ENCODE data around the gene CFAP65.
A peak's percentile ranks its signal among the peaks of the same experiment; 100 is the strongest.

The CFAP65 gene

DNA sequence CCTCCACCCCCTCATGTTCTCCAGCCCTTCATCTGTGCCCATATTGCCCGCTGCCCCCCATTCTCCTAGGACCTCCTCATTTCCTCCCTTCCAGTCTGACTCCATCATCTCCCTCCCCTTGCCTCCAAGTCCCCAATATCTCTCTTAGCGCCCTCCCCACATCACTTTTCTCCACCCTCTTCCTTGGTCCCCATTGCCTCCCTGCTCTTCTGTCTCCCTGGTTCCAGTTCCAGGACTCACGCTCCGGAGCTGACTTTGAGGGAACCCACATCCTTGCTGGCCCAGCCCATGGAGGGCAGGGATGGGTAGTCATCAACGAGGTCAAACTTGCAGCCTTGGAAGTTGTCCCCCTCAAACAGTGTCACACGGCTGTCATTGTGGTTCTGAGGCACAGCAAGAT, 50.7 kb downstream of the CFAP65 start:
- no peak for DNase-seq

DNA sequence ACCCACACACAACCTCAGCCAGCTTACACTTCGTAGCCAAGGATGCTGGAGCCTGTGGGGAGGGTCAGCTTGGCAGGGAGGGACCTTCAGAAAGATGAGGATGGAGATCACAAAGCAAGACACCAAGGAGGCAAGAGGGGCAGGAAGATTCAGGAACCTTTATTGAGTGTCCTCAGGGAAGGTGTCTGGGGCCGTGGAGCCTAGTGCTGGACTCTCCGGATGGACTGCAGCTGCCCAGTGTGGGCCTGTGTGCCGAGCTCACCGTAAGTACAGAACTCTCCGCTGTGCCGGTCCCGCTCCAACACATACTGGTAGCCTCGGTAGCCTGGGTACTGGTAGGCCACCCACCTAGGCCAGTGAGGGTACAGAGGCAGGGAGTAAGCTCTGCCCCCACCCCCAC, 51.3 kb downstream of the CFAP65 start:
- DNase-seq = no peak

DNA sequence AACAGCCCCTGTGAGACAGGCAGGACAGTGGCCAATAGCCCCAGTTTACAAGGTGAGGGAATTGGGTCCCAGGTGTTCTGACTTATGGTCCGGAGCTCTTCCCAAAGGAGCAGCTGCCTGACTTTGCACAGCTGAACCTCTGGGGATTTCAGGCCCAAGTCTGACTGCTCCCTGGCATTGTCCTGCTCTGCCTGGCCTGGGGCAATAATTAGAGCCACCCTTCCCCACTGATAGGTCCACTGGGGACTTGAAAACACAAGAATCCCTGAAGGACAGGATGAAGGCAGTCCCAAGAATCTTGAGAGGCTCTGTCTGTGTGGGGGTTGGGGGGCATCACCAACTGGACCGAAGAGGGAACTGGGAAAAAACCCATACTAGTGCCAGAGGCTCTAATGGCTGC, 52.7 kb downstream of the CFAP65 start:
- DNase-seq = no peak

DNA sequence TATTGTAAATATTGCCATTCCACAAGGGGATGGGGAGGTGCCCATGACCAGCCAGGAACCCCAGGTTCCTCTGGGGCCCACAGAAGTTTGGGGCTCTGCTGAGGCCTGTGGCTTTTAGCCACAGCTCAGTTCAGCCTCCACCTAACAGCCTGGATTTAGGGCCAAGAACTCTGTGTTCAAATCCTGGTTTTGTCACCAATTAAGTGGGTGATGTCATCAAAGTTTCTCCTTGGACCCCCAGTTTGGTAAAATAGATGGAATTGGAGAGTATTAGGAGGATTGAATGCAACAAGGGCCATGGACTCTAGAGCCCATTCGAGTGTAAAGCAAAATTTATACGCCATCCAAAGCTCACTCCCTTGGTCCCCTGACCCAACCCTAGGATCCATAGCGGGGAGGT, 53.2 kb downstream of the CFAP65 start:
- no peak for DNase-seq

DNA sequence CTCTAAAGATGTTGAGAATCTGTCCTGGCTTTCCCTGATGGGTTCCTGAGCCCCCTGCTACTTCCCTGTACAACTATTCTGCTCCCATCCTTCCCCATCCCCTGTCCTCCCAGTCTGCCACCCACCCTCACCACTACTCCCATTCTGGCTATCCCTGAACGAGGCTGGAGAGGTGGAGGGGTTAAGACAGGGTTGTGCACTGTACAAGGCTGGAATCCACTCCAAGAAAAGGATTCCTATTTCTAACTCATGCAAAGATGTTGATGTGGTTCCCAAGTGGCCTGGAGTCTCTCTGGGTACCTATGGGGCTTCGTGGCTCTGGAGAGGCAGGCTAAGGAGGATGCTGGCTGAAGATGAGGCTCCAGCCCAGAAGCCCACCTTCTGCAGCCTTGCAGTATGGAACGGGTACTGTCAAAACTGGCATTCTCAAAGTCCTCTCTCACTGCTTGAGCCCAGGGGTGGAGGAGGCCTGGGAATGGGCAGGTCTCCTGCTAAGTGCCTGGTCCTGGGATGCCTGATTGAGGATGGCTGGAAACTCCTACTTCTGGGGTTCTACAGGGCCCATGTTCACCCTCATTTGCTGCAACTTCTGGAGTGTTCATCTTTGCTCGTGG, 55.1 kb downstream of the CFAP65 start:
- DNase-seq = no peak

DNA sequence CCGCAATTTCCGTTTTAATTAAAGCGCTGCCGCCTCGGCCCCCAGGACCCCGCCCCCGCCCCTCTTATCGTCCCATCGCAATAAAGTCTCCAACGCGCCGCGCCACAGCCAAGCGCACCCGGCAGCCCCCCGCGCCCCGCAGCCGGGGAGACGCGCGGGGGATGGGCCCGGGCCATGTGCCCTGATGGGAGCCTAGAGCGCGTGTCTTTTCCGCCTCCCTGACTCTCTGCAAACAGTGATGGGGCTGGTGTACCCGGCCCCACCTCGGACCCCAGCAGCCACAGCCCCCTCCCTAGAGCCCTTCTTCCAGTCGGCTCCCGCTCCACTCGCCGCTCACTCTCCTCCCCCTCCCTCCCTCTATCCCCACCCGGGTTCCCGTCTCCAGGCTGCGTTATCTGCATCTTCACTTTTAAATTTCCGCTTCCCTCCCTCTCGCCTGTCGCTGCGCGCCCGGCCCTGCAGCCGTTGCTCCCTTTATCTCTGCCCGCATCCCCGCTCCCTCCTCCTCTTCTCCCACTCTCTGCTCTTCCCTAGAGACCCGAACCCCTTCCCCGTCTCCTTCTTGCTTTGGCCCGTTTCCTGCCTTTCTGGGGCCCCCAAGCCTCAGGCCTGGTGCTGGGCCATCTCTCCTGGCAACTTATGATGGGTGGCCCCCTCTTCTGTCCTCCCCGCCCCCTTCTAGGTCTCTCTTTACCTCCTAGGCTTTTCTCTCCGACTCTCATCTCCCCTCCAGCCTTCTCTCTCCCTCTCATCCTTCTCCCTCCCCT, 55.8 kb downstream of the CFAP65 start:
- DNase-seq = no peak

DNA sequence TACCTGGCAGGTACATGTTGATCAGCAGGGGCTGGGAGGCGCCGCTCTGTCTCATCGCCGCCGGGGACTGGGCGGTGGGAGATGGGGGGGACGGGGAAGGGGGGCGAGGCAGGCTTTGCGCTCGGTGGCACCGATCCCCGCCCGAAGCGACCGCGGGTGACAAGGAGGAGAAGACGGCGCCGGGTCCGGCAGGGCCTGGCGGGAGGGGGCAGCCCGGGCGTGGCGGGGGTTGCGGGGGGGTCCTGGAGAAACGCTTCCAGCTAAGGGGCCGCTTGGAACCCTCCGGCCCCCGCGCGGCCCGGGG, 56.3 kb downstream of the CFAP65 start, which contains the start of gene FEV:
Gene FEV, minus strand, starts transcription at position 164 of the 304 bp plus-strand sequence. Its CDS starts 109 bp downstream, at position 55.
- no peak for DNase-seq

DNA sequence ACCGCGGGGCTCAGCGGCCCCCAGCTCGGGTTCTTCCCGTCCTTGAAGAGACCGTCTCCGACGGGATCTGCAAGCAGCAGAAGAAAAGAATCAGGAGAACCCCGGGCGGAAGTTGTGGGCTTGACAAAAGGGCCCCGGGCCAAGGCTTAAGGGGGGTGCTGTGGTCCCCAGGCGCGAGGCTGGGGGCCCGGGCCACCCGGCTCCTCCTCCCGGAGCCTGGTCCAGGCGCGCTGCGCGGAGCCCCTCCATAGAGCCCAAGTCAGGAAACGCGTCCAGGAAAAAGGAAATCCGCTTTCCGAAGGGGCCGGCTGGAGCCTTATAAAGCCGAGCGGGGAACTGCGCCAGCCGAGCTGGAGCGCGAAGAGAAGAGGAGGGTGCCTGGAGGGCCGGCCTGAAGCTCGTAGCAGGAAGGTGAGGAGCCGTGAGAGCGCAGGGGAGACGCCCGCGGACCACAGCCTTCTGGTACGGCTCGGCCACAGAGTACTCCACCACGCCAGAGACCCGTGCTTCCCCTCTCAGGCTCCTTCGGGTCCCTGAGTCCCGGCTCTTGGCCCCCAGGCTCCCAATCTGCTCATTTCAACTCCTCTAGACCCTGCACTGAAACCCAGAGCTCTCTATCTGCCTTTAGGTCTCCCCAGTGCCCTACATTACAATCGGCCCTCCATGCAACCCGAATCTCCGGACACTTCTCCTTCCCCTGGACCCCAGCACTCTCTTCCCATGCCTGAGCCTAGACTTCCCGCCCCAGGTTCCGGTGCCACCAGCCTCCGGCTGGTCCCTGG, 56.9 kb downstream of the CFAP65 start:
- no peak for DNase-seq

DNA sequence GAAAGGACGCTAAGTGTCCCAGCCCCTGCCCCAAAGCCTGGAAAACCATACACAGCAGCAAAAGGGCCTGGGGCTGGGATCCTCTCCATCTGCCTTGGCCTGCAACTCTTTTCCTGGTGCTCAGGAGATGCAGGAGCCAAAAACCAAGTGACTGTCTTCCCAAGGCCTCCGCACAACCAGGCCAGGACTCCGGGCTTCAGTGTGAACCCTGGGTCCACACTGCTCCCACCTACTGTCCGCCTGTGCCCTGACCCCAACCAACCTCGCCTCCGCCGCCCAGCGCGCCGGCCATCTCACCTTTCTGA, 57.4 kb downstream of the CFAP65 start:
- DNase-seq = no peak

DNA sequence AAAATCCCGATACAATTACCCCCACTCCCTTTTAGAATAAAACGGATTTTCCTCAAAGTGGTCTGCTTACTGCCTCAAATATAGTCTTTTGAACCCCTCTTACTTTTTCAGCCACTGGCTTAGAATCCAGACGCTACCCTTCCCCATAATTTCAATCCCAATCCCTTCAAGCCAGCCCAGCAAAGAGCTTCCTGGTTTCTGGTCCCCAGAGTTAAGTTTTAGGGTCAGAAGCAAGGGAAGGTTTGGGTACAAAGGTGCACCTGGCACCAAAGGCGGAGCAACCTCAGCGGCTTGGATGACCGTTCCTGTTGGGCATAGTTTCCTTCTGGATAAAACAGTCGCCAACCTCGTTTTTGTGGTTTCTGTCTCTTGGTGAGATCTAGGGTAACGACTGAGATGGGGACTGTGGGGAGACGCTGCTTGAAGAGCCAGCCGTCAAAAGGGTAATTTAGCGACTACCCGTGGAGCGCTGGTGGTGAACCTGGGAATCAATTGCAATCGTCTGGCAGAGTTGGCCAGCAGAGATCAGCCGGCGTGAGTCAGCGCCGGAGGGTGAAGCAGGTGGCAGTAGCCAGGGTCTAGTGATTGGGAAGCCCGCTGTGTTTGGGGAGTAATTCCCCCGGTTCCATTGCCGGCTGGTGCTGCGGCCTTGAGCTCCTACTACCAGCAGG, 57.9 kb downstream of the CFAP65 start:
- no peak for DNase-seq

DNA sequence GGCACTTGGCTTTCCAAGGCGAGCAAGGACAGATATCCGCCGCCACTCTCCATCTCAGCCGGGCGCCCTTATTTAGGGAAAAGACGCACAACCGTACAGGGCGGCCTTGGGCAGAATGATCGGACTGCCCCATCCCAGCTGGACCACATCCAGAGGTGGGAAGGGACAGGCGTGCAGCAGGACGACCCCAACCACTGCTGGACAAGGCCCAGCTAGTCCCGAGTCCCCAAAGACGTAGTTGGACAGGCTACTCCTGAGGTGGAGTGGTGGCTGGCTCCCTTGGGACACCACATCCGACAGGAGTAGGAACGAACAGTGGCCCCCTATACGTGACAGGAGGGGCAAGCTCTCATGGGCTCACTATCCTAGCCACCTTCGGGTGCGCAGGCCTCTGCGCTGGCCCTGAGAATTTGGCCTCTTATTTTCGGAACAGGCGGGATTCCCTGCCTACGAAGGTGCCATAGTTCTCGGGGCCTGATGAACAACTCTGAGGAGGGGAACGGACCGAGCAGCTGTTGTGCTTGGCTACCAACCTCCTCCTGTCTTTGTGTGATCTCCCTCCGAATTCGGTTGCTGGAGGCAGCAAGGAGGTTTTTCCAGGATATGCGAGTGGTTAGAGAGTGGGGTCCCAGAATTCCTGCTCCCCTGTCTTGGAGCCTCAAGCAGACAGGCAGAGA, 58.6 kb downstream of the CFAP65 start:
- no peak for DNase-seq

DNA sequence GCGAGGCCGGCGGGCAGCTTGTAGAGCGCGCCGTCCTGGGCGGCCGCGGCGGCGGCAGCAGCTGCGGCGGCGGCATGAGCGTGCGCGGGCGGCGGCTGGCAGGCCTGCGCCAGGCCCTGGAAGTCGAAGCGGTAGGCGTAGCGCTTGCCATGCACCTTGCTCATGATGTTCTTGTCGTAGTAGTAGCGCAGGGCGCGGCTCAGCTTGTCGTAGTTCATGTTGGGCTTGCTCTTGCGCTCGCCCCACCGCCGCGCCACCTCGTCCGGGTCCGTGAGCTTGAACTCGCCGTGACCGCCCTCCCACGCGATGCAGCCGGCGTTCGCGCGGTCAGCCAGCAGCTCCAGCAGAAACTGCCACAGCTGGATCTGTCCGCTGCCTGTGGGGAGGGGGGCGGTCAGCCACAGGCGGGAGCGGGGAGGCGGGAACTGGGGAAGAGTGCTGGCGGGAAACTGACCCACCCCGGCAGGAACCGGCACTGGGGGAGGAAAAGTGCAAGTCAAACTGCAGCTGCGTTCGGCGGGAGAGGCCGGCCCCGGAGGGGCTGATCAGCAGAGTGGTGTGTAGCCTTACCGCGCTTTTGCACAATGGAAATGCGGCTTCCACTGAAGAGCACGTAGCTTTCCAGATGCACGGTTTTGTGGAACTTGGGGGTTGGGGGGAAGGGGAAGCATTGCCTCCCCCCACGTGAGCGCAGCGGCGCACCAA, 59.3 kb downstream of the CFAP65 start:
- peak; percentile 29 for DNase-seq

DNA sequence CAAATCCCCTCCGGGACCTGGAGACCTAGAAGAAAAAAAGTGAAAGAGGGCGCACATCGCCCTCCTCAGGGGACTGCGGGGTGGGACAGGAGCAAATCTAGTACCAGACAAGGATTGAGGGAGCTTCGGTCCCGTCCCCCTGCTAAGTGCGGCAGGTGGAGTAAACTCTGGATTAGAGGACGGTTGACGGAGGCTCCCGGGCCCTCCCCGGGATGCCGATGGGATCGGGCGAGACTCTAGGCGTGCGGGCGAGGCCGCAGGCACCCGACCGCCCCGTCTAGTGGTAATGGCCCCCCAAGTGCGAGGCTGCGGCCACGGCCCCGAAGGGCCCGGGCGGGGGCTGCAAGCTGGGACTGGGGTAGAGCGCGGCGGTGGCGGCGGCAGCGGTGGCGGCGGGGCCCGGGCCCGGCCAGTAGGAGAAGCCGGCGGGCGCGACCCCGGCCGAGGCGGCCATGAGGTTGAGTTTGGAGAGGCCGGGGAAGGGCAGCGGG, 59.9 kb downstream of the CFAP65 start:
- no peak for DNase-seq

DNA sequence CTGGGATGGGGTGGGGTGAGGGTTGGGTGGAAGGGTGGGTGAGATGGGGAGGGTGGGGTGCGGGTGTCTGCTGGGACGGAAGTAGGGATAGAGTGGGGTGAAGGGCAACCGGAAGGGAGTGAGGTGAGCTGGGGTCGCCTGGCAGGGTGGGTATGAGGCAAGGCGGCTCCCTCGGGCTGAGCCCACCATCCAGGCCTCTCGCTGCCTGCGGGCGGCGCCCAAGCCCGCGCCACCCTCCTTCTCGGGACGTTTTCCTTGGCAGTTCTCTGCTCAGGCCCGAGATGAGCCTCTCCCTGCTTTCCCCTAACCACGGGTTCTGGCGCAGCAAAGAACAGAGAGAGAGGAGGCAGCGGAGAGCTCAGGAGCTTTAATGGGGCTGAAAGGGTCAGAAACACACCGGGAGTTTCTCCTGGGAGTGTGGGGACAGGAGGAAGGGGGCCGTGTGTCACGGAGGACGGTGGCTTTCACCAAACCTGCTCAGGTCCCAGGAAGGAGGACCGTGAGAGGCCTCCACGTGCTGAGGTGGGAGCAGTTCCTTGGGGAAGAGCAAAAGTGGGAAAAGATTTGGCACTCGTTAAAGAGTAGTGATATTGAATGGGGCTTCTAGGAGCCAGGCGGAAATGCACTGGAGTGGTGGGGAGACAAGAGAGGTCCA, 60.5 kb downstream of the CFAP65 start:
- DNase-seq = no peak

DNA sequence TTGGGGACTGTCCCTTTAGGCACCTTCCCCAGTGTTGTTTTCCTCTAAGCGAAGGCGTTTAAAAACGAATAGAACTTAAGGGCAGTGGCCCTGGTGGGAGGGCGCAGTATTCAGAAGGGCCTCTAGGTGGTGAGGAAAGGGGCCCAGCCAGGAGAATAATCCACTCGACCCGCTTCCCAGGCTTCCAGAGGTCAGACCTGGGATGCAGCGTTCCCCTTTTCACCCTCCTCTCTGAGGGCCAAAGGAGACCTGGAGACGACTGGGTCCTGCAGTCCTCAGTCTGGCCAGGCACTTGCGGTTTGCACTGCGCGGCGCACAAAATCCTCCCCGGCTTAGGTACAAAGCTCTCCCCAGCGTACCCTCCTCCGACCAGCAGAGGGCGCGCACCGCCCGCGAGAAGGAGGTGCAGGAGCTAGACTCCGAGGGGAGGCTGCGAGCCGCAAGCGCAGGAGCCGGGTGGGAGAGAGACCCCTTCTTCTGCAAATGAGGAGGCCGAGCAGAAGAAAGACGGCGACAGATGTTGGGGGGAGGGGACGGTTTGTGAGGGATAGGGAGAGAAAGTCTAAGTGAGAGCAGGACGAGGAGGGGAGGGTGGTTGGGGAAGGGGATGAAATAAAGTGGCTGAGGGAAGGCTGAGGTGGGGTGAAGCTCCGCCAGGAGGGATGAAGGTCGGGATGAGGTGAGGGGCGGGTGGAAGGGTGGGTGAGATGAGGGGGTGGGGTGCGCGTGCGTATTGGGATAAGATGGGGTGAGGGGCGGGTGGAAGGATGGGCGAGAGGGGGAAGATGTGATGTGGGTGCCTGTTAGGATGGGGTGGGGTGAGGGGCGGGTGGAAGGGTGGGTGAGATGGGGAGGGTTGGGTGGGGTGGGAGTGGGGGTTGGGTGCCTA, 61.2 kb downstream of the CFAP65 start:
- peak; percentile 84 for DNase-seq

DNA sequence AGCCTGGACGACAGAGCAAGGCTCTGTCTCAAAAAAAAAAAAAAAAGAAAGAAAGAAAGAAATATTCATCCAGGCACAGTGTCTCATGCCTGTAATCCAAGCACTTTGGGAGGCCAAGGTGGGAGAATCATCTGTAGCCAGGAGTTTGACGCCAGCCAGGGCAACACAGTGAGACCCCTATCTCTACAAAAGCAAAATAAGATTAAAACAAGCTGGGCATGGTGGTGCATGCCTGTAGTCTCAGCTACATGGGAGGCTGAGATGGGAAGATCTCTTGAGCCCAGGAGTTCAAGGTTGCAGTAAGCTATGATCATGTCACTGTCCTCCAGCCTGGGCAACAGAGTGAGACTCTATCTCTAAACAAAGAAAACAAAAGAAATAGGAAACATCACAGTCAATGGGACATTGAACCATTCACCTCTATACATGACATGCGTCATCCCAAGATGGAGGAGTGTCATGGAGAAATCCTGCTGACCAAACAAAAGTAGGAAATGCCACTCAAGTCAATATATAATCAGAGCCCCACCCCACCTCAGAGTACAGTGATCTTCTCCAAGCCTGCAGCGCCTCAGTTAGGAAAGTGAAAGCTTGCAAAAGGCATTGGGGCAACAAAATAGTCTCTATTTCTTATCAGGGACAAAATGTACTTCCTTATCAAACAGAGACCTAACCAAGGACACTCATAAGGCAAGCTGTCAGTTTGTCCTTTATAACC, 66.1 kb downstream of the CFAP65 start:
- no peak for DNase-seq

DNA sequence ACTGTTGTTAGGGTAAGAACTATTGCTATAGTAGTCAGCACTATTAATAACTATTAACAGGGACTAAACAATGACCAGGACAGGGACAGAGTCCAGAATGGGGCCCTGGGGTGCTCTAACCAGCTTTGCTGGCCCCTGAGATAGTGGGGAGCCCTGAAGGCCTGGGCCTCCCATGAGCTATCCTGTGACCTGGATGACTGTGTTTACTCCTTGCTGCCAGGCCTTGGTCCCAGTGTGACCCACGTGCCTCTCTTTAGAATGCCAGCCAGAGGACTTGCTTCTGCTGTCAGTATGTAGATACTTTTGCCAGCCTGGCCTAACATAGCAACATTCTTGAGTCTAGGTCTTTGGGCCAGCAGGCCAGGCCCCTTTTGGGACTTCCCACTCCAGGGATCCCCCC, 70.4 kb downstream of the CFAP65 start:
- no peak for DNase-seq

DNA sequence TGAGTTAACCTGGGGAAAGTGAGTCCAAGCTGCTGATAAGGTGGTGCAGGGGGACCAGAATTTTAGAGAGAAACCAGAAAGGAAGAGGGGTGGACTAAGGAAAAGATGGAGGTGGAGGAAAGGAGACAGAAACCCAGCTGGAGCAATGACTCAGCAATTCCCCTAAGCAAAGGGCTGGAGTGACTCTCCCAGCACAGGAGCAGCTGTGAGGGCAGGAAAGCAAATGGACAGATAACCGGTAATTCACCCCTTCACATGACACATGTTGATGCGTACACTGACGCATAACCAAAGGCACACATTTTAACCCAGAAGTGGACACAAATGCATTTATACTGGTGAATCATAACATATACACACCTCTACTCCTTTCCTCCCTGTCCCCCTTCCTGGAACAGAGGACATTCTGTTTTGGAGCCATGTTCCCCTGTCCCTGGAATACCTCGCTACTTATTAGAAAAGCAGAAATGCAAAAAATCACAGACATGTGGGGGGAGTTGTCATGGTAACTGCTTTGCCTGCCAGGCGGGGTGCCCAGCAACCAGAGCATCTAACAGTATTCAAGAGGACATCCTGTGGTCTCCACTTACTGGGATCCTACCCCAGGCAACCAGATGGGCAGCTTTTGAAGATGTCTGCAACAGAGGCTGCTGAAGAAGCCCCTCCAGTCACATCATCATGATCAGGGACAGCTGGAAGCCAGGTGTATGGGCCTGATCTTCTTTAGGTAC, 77.1 kb downstream of the CFAP65 start:
- DNase-seq = no peak

DNA sequence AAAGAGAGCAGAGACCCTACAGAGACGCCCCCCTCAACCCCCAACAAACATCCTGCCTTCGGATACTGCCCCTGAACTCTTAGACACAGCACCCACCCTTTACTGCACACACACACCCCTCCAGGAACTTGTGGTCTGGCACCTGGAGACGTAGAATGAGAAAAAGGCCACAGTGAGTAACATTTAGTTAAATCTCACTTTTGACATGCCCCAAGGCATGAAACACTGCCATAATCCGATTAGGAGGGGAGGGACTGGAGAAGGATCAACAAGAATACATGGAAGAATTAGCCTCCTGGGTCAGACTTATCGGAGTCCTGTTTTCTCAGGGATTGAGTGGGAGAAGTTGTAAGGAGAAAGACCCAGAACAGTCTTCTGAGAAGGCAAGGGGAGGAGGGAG, 77.7 kb downstream of the CFAP65 start:
- DNase-seq = no peak
